Measurements from ENCODE around the gene SIVA1.

Gene SIVA1

DNA sequence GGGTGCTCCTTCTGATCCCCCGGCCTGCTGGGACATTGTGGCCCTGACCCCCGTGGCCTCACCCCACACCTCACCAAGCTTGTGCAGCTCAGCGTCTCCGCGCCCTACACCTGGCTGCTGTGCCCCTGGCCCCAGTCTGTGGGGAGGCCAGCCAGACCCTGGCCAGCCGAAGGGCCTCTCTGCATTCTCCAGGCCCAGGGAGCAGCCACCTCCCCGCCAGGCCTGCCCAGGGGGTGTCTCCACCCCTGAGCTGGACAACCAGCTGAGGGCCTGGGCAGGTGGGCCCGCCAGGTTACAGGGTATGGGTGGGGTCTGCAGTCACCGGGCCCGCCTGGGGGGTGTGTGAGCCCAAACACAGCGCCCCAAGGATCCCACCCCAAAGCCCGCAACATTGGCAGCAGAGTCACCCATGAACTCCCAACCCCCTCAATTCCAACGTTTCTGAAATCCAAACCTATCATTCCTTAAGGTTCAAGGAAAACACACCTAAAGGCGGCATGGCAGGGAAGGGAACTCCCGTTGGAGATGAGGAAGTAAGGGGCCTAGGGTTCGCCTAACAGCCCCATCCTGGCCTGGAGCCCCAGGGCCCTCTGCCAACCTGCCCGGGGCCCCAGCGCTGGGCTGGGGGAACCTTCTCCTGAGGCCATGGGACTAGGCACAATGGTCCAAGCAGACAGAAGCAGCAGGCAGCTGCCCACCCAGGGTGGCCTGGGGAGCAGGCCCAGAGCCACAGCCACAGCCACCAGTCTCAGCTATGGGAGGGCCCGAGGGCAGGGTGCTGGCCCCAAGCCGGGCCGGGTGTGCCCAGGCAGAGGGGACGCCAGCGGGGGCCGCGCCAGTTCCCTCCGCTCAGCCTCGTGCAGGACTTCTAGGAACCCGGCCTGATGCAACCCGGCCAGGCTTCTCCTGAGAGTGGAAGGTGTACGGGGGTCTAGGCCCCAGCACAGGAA, 34.1 kb downstream of the SIVA1 start:
- DNase-seq: no peak

DNA sequence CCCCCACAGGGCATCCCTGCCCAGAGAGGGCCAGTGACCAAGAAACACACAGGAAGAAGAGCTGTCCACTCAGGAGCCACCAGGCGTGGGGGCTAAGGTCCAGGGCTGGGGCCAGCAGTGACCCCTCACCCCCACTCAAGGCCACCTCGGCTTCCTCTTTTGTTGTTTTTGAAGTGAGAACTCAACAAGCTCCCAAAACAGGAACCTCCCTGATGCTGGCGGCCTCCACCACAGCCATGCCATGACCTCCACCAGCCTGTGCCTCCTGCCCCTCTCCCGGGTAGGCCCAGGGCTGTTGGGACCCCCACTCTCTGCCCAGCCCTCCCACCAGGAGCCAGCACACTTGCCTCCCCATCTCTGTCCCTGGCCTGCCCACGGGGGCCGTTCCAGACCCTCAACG, 34.8 kb downstream of the SIVA1 start:
- peak in 1 of 2 donors; percentile 23 for DNase-seq

DNA sequence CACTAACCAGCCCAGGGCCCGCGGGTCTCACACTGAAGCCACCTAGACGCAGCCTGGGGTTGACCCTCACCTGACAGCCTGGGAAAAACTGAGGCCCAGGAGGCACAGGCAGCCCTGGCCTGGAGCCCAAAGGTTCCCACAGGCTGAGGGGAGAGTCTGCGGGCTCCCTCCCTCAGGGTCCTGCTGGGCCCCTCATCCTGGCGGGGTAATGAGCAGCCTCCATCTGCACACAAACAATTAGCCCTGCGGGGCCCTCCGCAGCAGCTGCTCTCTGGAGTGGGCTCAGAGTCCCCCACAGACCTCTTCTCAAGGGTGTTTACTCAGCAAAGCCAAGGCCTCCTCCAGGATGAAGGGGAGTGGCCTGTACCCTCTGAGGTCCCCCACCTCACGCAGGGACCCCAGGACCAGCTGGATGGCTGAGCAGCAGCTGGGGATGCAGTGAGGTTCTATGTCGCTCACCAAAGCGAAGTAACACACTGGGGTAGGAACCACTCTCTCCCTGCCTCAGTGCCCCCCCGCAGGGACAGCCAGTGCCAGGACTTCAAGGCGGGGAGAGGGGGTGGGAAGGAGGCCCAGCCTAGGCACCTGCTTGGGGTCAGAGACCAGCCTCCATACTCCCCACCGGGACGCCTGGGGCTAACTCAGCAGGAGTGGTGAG, 35.3 kb downstream of the SIVA1 start:
- no peak for DNase-seq

DNA sequence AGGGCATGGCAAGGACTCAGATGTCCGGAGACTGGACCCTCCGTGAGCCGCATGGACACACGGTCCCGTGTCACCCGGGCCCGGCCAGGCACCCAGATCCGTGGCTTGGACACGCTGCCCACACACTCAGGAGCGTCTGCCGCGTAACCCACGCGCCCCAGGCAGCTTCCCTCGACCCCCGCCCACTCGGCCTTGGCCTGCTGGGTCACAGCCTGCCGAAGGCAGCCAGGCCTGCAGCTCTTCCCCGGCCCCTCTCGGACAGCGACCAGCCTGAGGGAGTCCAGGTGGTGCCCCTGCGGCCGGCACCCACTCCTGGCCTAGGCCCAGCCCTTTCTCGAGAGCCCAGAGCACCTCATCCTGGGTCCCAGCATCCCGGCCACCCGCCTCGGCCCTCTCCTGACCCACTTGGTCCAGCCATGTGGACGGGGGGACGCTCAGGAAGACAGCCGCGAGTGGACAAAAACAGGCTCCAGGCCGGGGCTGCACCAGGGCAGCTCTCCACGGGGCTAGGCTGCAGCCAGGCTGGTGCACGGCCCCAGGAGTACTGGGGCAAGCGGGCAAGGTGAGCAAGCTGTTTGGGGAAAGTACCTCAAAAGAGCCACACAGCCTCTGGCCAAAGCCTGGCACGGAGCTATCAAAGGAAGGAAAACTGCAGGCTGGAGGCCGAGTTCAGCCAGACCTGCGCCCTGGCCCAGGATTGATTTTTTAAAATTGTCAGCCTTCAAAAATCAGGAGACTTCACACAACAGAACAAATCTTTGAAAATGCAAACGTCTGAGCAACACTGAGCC, 36.1 kb downstream of the SIVA1 start:
- DNase-seq: no peak

DNA sequence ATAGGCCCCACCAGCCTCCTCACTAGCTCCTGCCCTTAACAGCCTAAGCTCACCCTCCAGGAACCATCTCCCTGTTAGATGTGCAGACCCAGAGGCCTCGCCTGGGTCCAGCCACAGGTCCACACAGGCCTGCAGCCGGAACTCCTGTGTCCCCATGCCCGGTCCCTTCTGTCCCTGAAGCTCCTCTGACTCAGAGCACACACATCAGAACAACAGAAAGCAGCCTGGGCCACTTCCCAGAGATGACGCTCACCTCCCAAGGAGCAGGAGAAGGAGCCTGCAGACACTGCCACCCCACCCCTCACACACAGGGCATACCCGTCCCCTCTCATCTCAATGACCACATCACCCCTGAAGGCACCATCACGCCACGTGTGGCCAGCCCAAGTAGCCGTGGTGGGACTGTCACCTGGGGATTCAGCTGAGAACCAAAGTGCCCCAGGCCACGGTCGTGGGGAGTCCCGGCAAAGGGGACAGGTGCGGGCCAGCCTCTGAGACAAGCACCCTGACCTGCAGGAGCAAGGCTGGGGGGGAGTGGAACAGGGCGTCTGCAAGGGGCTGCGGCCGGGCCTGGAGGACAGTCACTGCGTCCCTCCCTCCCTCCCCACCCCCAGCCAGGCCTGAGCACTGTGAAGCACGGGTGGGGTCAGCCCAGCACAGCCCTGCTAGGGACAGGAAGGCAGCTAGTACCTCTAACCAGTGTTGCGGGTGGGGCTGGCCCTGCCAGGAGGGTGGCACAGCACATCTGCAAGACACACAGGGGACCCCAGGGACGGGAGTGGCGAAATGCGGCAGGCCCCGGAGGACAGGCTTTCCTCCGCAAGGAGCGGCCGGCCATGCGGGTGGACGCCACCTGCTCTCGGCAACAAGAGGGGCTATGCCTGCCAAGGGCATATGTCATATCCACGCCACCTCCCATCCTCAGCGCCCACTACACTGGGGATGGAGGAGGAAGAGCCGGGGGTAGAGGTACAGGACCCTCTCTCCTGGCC, 37.1 kb downstream of the SIVA1 start:
- DNase-seq: no peak

DNA sequence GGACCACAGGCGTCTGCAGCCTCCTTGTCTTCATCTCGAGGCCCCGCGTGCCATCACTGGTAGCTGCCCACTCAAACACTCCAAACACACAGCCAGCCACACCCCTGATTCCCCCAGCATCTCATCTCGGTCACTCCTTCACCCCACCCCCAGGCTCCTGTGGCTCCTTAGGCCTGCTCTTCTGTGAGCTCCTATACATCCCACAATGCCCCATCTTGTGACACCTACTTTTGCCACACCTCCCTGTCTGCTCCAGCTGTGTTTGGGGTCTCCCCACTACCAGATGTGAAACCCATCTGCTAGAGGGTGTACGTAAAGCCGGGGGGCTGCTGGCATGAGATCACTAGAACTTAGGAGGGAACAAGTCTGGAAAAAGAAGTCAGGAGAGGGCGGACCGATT, 38.5 kb downstream of the SIVA1 start:
- no peak for DNase-seq

DNA sequence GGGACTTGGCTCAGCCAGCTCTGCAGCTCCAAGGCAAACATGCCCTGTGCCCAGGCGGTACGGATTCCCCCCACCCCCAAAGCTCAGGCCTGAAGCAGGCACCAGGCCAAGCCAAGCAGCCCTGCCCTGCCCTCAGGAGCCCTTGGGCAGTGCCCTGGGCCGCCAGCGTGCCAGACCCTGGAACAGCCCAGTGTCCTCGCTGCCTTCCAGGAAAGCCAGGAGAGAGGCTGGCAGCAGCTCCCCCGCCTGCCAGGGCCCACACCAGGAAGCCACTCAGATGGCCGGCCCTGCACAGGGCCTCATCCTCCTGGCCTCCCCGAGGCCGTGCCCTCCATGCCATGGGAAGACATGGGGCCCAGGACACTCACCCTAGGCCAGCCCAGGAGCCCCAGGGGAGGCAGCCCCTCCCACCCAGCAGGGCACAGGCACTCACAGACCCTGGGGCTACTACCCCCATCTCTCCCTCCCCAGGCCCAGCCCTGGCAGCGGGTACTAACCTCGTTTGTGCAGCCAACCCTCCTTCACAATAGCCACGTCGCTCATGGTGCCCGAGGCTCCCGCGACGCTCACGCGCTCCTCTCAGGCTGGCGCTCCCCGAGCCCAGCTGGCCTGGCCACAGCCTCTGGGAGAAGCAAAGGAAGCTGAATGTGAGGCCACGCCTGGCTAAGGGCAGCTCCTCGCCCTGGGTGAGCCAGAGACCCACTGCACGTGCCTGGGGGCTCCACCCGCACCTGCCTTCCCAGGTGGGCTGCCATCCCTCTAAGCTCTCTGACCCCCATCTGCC, 39.3 kb downstream of the SIVA1 start:
- DNase-seq: no peak

DNA sequence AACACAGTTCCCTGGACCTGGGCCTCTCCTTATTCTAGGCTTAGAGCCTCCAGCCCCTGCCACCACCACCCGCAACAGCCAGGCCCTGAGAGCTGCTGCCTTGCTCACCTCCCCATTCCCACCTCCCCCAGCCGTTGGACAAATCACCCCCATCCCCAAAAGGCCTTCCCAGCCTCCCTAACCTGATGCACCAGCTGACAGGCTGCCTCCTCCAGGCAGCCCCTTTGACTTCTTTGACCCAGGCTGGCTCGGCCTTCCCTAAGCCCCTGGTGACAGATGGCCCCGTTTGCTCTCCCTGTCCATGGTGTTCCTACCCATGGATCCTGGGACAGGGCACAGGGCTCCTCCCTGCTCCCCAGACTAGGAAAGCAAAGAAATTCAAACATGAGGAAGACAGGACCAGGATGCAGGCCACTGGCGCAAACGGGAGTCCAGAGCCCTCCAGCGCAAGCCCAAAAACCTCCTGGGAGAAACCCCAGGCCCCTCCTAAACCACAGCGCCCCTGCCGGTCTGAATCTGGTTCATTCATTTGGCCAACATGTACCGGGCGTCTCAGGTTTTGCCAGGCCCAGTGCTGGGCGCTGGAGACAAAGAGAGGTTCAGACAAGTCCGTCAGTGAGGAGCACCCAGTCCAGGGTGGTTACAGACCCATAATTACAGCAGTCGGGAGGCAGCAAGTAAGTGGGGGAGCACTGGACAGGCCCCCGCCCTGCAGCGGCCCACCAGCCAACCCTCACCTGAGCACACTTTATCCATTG, 40.2 kb downstream of the SIVA1 start:
- no peak for DNase-seq

DNA sequence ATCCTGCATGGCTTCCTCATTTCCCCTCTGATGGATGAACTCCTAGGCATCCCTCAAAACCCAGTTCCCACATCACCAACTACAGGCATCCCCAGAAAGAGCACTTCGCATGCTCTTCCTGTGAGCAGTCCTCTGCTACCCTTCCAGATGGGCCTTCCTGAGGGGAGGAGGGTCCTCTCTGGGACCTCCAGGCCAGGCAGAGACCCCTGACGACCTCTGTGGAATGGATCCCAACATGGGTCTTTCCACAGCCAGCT, 40.7 kb downstream of the SIVA1 start:
- no peak for DNase-seq

DNA sequence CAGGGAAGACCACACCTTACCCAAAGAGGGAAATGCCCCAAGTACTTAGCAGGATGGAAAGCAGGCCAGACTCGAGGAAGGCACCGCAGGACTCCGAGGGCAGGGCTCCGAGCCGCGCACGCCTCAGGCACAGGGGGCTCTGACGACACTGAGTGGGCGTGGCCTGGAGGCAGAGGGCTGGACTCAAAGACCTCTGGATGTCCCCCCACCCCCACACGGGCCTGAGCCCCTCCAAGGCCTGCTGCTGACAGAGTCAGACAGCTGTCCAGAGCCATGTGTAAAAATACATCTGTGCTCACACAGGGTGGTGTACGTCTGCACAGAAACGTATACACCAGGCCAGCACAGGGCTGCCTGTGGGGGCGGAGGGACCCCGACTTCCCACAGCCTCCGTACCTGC, 41.2 kb downstream of the SIVA1 start:
- peak; percentile 39 to 50 for DNase-seq

DNA sequence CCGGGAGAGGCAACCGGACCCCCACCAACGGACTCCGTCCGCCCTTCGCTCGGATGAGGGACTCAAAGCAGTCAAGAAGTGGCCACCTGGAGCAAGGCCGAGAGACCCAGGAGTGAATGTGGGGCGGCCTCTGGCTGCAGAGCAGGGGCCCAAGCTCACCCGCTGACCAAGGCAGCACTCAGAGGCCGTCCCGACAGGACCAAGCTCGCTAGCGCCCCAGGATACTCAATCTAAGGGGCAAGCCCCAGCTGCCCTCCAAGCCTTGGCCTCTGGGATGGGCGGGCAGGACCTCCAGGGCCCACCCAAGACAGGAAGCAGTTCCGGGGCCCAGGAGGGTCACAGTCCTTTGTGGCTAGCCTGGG, 41.7 kb downstream of the SIVA1 start:
- DNase-seq: no peak

DNA sequence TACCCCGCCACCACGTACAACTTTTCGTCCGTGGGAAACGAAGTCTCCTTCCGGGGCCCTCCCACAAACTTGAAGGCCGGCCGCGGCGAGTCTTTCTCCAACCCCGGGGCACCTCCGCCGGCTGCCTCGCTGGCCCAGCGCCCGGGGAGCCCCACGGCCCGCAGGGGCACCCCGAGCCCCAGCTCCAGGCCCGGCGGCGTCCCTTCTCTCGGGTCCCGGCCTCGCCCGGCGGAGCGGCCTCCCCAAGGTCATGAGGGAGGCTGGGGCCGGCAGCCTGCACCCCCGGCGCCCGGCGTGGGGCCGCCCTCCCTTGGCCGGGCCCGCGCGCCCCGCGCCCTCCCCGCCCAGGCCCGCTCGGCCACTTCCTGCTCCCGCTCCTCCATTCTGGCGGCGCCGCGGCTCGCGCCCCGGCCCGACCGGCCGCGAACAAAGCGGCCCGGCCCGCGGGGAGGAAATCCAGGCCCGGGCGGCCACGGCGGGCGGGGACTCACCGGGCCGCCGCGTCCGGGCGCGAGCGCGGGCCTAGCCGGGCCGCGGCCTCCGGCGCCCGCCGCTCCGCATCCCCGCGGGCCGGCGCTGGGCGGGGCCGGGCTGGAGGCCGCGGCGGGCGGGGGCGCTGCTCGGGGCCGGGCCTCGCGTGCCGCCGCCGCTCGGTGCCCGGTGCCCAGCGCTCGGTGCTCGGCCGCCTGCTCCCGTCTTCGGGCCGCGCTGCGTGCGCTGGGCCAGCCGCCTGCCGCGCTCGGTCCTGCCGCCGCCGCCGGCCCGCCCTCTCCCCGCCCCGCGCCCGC, 42.2 kb downstream of the SIVA1 start, which contains the start of gene AKT1:
Gene AKT1, minus strand, starts transcription at position 756 of the 788 bp plus-strand sequence. CDS start 3,105 bp downstream, outside the sequence.
- DNase-seq: peak in 1 of 2 donors; percentile 41

DNA sequence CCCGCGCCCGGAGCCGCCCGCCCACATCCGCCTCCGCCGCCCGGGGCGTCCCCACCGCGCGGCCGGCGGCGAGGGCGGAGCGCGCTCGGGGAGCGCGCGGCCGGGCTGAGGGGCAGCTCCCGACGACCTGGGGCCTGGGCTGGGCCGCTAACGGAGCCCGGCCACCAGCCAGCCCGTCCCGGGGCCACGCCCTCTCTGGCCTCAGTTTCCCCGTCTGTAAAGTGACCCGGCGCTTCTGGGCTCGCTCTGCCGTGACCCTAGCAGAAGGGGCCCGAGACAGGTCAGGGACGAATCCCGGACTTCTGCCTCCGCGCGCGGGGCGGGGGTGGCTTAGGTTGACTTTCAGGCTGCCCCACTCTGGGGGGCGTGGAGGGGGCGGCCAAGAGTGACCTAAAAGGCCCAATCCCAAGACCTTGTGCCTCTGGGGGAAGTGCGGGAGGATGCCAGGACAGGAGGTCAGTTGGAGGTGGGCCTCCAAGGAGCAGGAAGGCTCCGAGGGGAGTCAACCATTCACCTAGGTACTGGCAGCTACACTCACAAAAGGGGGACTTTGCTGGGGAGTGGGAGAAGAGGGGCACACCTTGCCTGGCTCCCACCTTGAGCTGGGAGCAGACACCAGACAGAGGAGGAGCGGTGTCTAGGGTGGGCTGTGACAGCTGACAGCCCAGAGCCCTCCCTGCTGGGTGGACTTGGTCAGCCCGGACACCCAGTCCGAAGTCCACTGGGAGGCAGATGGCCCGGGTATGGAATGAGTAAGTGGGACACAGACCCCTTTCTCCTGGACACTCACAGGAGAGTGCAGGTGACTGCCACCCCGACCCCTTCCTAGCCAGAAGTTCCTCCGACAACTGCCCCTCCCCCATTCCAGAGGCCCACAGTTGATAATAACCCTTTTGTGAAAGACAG, 43.1 kb downstream of the SIVA1 start:
- DNase-seq: peak; percentile 47 to 77

DNA sequence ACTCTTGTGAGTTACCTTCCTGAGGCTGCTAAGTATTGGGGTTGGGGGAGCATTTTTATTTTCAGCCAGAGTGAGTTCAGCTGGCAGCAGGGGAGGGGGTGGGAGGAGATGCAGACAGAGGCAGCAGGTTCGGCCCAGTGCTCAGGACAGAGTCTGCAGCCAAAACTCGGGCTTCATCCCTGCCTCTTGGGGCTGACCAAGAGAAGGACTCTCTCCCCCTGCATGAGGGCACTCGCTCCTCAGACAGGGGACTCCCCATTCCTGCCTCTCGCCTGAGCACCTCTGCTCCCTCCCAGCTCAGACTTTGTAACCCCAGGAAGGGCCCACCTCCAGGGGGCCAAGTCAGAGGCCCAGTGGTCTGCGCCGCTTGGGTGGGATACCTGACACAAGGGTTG, 43.7 kb downstream of the SIVA1 start:
- DNase-seq: no peak

DNA sequence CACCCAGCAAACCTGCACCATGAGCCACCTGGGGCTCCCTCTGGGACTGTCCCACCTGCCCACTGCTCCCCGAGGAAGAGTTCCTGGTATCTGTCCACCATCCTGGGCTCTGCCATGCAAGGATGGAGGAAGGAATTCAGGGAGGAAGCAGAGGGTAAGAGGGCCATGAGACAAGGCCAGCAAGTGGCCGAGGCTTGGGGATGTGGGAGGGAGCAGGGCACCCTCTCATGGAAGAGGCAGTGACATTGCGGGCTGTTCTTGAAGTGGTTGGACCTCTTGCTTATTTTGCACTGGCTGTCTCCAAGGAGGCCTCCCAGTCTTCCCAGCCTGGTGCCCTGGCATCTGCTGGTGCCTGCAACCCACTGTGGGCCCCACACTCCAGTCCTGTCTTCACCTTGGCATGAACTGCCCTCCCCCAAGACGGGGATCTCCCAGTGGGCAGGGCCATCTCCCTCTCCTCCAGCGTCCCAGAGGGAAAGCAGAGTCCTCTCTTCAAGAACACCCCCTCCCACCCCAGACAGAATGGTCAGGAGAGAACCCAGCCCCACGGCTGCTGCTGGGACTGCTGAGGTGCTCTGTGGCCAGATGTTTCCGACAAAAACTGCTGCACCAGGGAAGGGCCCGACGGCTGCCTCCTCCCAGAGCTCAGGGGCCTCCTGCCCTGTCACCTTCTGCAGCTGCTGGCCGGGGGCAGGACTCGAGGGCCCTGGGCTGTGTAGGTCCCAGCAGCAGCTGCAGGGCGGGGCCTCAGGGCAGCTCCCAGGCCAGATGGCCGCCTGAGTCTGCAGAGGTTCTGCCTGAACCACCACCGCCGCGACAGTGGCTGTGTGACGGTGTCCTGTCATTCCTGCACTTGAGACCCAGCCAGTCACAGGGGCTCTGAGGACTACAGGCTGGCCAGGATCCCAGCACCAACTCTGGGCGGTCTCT, 44.4 kb downstream of the SIVA1 start:
- DNase-seq: no peak

DNA sequence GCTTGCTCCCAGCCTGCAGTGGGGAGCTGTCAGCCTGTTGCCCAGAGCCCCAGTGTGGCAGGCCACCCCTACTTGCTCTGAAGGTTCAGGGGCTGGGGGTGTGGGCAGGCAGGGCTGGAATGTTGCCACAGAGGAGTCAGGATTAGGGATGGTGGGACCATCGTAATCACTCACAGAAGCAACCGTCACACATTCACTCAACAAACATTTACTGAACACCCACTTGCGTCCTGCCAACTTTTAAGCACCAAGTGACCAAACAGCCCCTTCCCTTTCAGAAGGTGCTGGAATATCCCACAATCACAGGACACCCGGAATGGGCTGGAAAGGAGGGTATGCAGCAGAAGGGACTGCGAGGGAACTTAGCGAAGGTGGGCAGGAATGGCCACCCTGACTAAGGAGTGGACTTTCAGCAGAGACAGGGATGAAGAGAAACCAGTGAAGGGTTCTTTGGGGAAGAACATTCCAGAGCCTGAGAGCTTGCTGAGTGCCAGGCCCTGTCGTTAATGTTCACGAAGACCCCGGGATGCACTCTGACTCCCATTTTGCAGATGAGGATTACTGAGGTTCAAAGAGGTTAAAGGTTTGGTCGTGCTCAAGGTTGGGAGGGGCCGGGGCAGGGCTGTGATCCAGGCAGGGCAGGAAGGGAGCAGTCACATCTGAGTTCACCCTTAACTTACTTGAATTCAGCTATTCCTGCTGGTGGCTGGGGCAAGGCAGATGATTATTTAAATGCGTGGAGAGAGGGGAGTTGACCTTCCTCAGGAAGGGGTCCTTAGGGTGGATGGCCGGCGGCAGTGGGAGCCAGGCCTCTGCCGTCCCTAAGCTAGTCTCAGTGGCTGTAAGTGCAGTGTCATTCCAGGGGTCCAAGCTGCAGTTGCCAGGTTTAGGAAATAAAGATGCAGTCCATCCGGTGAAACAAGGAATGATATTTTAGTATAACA, 45.6 kb downstream of the SIVA1 start:
- DNase-seq: no peak
